HepG2 (cell line): ENCODE data around the gene PARS2. TPM values are rescaled to one million over a fixed set of nuclear protein-coding genes. Genes with fewer than 3 reads are reported as not detected.

ENCODE experiments used
- ADNP ChIP-seq: sonication (generic); formaldehyde crosslinking; IDR thresholded peaks from 2 replicates; pipeline ENCODE4 v1.4.0; 2020; ENCODE audit warnings: missing genetic modification reagents
- ARID2 ChIP-seq: sonication (generic); formaldehyde crosslinking; IDR thresholded peaks from 2 replicates; pipeline ENCODE4 v1.8.1; 2022; ENCODE audit warnings: mild to moderate bottlenecking, missing genetic modification reagents, borderline replicate concordance
- NPAS2 ChIP-seq: sonication (generic); formaldehyde crosslinking; IDR thresholded peaks from 2 replicates; pipeline ENCODE4 v1.8.0; 2022; ENCODE audit warnings: mild to moderate bottlenecking, missing genetic modification reagents, borderline replicate concordance
- NR2C2 ChIP-seq: sonication (generic); formaldehyde crosslinking; IDR thresholded peaks from 2 replicates; pipeline ENCODE4 v1.4.0; 2020; ENCODE audit warnings: missing genetic modification reagents, mild to moderate bottlenecking, moderate library complexity, borderline replicate concordance
- RBM39 ChIP-seq: fragments of 200-400 bp; formaldehyde crosslinking; IDR thresholded peaks from one replicate; pipeline ENCODE4 v1.6.1; 2018; ENCODE audit warnings: antibody characterized with exemption, mild to moderate bottlenecking, low read depth, low read length; ENCODE audit not compliant: poor library complexity, severe bottlenecking
- SETDB1 ChIP-seq: sonication (generic); formaldehyde crosslinking; IDR thresholded peaks from 2 replicates; pipeline ENCODE4 v1.5.1; 2020; ENCODE audit warnings: missing genetic modification reagents, mild to moderate bottlenecking, borderline replicate concordance
- SRSF4 ChIP-seq: fragments of 200-400 bp; formaldehyde crosslinking; IDR thresholded peaks from one replicate; pipeline ENCODE4 v1.6.1; 2018; ENCODE audit warnings: mild to moderate bottlenecking, low read depth, low read length, moderate library complexity; ENCODE audit not compliant: poor library complexity, severe bottlenecking
- ZC3H13 ChIP-seq: sonication (generic); formaldehyde crosslinking; IDR thresholded peaks from 2 replicates; pipeline ENCODE4 v1.8.1; 2023; ENCODE audit warnings: mild to moderate bottlenecking, missing genetic modification reagents, moderate library complexity
- ZFX ChIP-seq: sonication (generic); formaldehyde crosslinking; IDR thresholded peaks from 2 replicates; pipeline ENCODE4 v1.4.0; 2020; ENCODE audit warnings: mild to moderate bottlenecking, low read depth, missing genetic modification reagents, moderate library complexity
- ZNF343 ChIP-seq: sonication (generic); formaldehyde crosslinking; IDR thresholded peaks from 2 replicates; pipeline ENCODE4 v1.4.0; 2020; ENCODE audit warnings: mild to moderate bottlenecking, missing genetic modification reagents
- ZNF674 ChIP-seq: sonication (generic); formaldehyde crosslinking; IDR thresholded peaks from 2 replicates; pipeline ENCODE4 v1.5.0; 2020; ENCODE audit warnings: low read depth, mild to moderate bottlenecking, missing genetic modification reagents
- ZNF720 ChIP-seq: sonication (generic); formaldehyde crosslinking; IDR thresholded peaks from 2 replicates; pipeline ENCODE4 v1.4.0; 2020; ENCODE audit warnings: missing genetic modification reagents
- polyA plus RNA-seq, 8 experiments: library from polyadenylated mRNA; depleted of rRNA in 3 of 8; stranded (reverse) in 7 of 8; unstranded in 1 of 8; fragments of >200 nt; fragmentation: Illumina TruSeq in 4 of 8; extraction: Trizol in 4 of 8; gene quantifications; 2 replicates each; pipeline versions ENCODE4 v1.2.1 to v1.2.3, GENCODE V29; 2011 to 2016; ENCODE audit warnings: low read depth in 4 of 8, missing spikeins in 1 of 8, mixed read lengths in 1 of 8; ENCODE audit not compliant: insufficient read depth in 1 of 8
- total RNA-seq, 5 experiments: library from RNA; depleted of rRNA; stranded (reverse); fragments of >200 nt; fragmentation: Illumina TruSeq; extraction: Trizol; gene quantifications; 2 replicates each; pipeline ENCODE4 v1.2.3, GENCODE V29; 2016; ENCODE audit warnings: low read depth in 1 of 5
- TF ChIP-seq, protein P1 (sequence below): sonication (generic); formaldehyde crosslinking; conservative IDR thresholded peaks from 2 replicates; pipeline ENCODE4 v1.4.0; 2020; ENCODE audit warnings: missing genetic modification reagents
- TF ChIP-seq, protein P2 (sequence below): sonication (generic); formaldehyde crosslinking; IDR thresholded peaks from 2 replicates; pipeline ENCODE4 v1.9.0; 2021; ENCODE audit warnings: missing genetic modification reagents, mild to moderate bottlenecking, borderline replicate concordance
- TF ChIP-seq, protein P3 (sequence below): sonication (generic); formaldehyde crosslinking; conservative IDR thresholded peaks from 2 replicates; pipeline ENCODE4 v1.4.0; 2020; ENCODE audit warnings: mild to moderate bottlenecking, missing genetic modification reagents, moderate library complexity
- TF ChIP-seq, protein P4 (sequence below): sonication (generic); formaldehyde crosslinking; conservative IDR thresholded peaks from 2 replicates; pipeline ENCODE4 v1.5.0; 2020; ENCODE audit warnings: missing genetic modification reagents
- TF ChIP-seq, protein P5 (sequence below): sonication (generic); formaldehyde crosslinking; IDR thresholded peaks from 2 replicates; pipeline ENCODE4 v1.4.0; 2020; ENCODE audit warnings: missing genetic modification reagents

PARS2 gene
- total and polyA plus RNA-seq, 2 of the 13 experiments (the other 11 are each of a cell fraction or from before 2014, with no cell fraction given) = 2.4 to 4.6 TPM

DNA sequence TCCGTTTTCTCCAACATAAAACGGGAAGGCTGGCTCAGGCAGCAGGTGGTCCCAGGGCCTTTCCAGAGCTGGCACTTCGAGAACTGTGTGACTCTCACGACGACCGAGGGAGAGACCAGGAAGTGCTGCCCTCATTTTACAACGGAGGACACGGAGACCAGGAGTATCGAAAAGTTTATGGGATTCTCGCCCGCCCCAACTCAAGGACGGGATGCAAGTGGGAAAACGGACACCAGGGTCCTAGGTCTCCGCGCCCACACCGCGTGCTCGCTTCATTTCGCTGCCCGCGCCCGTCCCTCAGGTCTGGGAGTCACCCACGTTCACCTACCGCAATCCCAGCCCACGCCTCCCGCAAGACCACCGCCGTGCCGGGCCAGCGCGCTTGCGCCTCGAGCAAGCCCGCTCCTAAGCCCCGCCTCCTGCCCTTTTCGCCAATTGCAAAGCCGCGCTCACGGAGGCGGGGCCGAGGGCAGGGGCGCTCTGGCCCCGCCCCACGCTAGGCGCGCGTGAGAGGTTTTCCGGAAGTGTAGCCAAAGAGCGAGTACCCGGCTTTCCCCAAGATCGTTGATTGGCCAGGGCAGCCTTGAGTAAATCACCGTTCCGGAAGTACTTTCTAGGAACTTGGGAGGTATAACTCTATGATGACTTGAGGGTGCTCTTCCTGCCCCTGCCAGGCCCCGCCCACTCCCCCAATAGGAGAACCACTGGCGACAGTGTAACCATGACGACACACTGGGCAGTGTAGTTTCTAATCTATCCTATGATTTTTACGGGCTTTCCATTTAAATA is at the start of gene PARS2 (continued):
- TF ChIP-seq, protein P1, sequence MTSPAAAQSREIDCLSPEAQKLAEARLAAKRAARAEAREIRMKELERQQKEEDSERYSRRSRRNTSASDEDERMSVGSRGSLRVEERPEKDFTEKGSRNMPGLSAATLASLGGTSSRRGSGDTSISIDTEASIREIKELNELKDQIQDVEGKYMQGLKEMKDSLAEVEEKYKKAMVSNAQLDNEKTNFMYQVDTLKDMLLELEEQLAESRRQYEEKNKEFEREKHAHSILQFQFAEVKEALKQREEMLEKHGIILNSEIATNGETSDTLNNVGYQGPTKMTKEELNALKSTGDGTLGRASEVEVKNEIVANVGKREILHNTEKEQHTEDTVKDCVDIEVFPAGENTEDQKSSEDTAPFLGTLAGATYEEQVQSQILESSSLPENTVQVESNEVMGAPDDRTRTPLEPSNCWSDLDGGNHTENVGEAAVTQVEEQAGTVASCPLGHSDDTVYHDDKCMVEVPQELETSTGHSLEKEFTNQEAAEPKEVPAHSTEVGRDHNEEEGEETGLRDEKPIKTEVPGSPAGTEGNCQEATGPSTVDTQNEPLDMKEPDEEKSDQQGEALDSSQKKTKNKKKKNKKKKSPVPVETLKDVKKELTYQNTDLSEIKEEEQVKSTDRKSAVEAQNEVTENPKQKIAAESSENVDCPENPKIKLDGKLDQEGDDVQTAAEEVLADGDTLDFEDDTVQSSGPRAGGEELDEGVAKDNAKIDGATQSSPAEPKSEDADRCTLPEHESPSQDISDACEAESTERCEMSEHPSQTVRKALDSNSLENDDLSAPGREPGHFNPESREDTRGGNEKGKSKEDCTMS (CRISPR knock-in tag) = no peak
- TF ChIP-seq ZNF720 = no peak
- no peak for TF ChIP-seq RBM39
- TF ChIP-seq ARID2 (CRISPR knock-in tag) = no peak
- TF ChIP-seq, protein P2, sequence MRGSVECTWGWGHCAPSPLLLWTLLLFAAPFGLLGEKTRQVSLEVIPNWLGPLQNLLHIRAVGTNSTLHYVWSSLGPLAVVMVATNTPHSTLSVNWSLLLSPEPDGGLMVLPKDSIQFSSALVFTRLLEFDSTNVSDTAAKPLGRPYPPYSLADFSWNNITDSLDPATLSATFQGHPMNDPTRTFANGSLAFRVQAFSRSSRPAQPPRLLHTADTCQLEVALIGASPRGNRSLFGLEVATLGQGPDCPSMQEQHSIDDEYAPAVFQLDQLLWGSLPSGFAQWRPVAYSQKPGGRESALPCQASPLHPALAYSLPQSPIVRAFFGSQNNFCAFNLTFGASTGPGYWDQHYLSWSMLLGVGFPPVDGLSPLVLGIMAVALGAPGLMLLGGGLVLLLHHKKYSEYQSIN (CRISPR knock-in tag) = no peak
- no peak for TF ChIP-seq ZNF343 (CRISPR knock-in tag)
- TF ChIP-seq, protein P3, sequence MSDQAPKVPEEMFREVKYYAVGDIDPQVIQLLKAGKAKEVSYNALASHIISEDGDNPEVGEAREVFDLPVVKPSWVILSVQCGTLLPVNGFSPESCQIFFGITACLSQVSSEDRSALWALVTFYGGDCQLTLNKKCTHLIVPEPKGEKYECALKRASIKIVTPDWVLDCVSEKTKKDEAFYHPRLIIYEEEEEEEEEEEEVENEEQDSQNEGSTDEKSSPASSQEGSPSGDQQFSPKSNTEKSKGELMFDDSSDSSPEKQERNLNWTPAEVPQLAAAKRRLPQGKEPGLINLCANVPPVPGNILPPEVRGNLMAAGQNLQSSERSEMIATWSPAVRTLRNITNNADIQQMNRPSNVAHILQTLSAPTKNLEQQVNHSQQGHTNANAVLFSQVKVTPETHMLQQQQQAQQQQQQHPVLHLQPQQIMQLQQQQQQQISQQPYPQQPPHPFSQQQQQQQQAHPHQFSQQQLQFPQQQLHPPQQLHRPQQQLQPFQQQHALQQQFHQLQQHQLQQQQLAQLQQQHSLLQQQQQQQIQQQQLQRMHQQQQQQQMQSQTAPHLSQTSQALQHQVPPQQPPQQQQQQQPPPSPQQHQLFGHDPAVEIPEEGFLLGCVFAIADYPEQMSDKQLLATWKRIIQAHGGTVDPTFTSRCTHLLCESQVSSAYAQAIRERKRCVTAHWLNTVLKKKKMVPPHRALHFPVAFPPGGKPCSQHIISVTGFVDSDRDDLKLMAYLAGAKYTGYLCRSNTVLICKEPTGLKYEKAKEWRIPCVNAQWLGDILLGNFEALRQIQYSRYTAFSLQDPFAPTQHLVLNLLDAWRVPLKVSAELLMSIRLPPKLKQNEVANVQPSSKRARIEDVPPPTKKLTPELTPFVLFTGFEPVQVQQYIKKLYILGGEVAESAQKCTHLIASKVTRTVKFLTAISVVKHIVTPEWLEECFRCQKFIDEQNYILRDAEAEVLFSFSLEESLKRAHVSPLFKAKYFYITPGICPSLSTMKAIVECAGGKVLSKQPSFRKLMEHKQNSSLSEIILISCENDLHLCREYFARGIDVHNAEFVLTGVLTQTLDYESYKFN = no peak; the same call in 1 of the 2 replicates
- TF ChIP-seq ZFX (CRISPR knock-in tag) = peak; percentile 89
- TF ChIP-seq NPAS2 (CRISPR knock-in tag) = no peak
- no peak for TF ChIP-seq SRSF4
- TF ChIP-seq ADNP (CRISPR knock-in tag) = no peak
- TF ChIP-seq, protein P4, sequence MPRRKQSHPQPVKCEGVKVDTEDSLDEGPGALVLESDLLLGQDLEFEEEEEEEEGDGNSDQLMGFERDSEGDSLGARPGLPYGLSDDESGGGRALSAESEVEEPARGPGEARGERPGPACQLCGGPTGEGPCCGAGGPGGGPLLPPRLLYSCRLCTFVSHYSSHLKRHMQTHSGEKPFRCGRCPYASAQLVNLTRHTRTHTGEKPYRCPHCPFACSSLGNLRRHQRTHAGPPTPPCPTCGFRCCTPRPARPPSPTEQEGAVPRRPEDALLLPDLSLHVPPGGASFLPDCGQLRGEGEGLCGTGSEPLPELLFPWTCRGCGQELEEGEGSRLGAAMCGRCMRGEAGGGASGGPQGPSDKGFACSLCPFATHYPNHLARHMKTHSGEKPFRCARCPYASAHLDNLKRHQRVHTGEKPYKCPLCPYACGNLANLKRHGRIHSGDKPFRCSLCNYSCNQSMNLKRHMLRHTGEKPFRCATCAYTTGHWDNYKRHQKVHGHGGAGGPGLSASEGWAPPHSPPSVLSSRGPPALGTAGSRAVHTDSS = no peak
- TF ChIP-seq NR2C2 (CRISPR knock-in tag) = peak; percentile 71; the same call in 1 of the 2 replicates
- TF ChIP-seq SETDB1 (CRISPR knock-in tag) = no peak
- 0 out of 2 replicates have a peak, but pooled peaks have one; percentile 10 for TF ChIP-seq ZNF674 (CRISPR knock-in tag)
- no peak for TF ChIP-seq ZC3H13 (CRISPR knock-in tag)
- TF ChIP-seq, protein P5, sequence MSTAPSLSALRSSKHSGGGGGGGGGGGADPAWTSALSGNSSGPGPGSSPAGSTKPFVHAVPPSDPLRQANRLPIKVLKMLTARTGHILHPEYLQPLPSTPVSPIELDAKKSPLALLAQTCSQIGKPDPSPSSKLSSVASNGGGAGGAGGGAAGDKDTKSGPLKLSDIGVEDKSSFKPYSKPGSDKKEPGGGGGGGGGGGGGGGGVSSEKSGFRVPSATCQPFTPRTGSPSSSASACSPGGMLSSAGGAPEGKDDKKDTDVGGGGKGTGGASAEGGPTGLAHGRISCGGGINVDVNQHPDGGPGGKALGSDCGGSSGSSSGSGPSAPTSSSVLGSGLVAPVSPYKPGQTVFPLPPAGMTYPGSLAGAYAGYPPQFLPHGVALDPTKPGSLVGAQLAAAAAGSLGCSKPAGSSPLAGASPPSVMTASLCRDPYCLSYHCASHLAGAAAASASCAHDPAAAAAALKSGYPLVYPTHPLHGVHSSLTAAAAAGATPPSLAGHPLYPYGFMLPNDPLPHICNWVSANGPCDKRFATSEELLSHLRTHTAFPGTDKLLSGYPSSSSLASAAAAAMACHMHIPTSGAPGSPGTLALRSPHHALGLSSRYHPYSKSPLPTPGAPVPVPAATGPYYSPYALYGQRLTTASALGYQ (CRISPR knock-in tag) = no peak
